Cardiac muscle cell (in vitro differentiated cells and primary cell): ENCODE results near the gene OPN1MW. TPM values are rescaled to one million over a fixed set of nuclear protein-coding genes. Genes with fewer than 3 reads are reported as not detected.
"Not testable (repeated sequence)": the region's sequence is repeated elsewhere in the genome, so short reads cannot be mapped to it uniquely, and the experiment has no call there.

Source experiments
- DNase-seq, 2 donors: peaks; one replicate each; pipeline versions ENCODE4 v3.0.0 to v3.0.0-alpha.2; 2010 to 2017; ENCODE audit warnings: low read depth in 1 of 2, low spot score in 1 of 2
- H3K27ac ChIP-seq: fragments of 200-600 bp; sonication (generic); 2 replicates; pipeline ENCODE4 v1.5.1; 2016
- H3K27me3 ChIP-seq: fragments of 200-600 bp; sonication (generic); 2 replicates; pipeline ENCODE4 v1.6.0; 2016; ENCODE audit warnings: control low read depth
- H3K36me3 ChIP-seq: fragments of 200-600 bp; sonication (generic); 2 replicates; pipeline ENCODE4 v1.5.1; 2016; ENCODE audit warnings: control low read depth
- H3K4me1 ChIP-seq: fragments of 200-600 bp; sonication (generic); 2 replicates; pipeline ENCODE4 v1.8.1; 2017; ENCODE audit warnings: low read depth, mild to moderate bottlenecking, mixed run types
- H3K4me3 ChIP-seq: fragments of 200-600 bp; sonication (generic); 2 replicates; pipeline ENCODE4 v1.5.1; 2016; ENCODE audit warnings: mild to moderate bottlenecking
- H3K9me3 ChIP-seq: fragments of 200-600 bp; sonication (generic); 2 replicates; pipeline ENCODE4 v1.5.1; 2017; ENCODE audit warnings: low read depth, mild to moderate bottlenecking, control low read depth
- CTCF ChIP-seq: IDR thresholded peaks from 2 replicates; pipeline ENCODE4 v1.5.1; 2012; ENCODE audit warnings: low read depth, mild to moderate bottlenecking, low read length
- polyA plus RNA-seq: library from polyadenylated mRNA; unstranded; fragments of >200 nt; fragmentation: Nextera tagmentation; extraction: Ambion mirVana; gene quantifications from 2 replicates; pipeline ENCODE4 v1.2.1, GENCODE V29; 2016
- total RNA-seq: library from RNA; depleted of rRNA; stranded (reverse); fragments of >200 nt; gene quantifications from 2 replicates; pipeline ENCODE4 v1.2.3, GENCODE V29; 2016

The OPN1MW gene
- total RNA-seq (not detected in 2 replicates), polyA plus RNA-seq (not detected in 2 replicates)

- H3K9me3 ChIP-seq, H3K27ac ChIP-seq, H3K36me3 ChIP-seq, H3K4me3 ChIP-seq, DNase-seq, H3K27me3 ChIP-seq, H3K4me1 ChIP-seq: not testable (repeated sequence)
Measured at GRCh38 chrX:154182296-154182695, at the start of gene OPN1MW. Gene OPN1MW, plus strand, starts transcription at chrX:154182596. Its CDS starts 82 bp downstream, at chrX:154182678.

- Histone ChIP-seq H3K27me3 (no peaks in the 10 kb centered on the region), H3K36me3 (no peaks in the 10 kb centered on the region), H3K4me1 (no peaks in the 10 kb centered on the region), H3K4me3 (no peak overlapping the region), H3K27ac (no peak overlapping the region), H3K9me3 (no peaks in the 10 kb centered on the region)
- no peak for DNase-seq
- no peak for TF ChIP-seq CTCF
Measured at GRCh38 chrX:154135458-154136229, 46.8 kb upstream of the OPN1MW start.

- H3K4me3 ChIP-seq: no peak overlapping the region
- peak; percentile 69 for TF ChIP-seq CTCF
- no peak overlapping the region for H3K27ac ChIP-seq
- H3K36me3 ChIP-seq: no peaks in the 10 kb centered on the region
- no peaks in the 10 kb centered on the region for H3K27me3 ChIP-seq
- H3K9me3 ChIP-seq: no peaks in the 10 kb centered on the region
- no peaks in the 10 kb centered on the region for H3K4me1 ChIP-seq
- DNase-seq: peak; percentile 68 to 81
Measured at GRCh38 chrX:154136627-154137161, 45.7 kb upstream of the OPN1MW start.

GRCh38 chrX:154138857-154139256, 43.5 kb upstream of the OPN1MW start:
- Histone ChIP-seq H3K27me3 (no peaks in the 10 kb centered on the region), H3K27ac (no peak overlapping the region), H3K36me3 (no peaks in the 10 kb centered on the region), H3K9me3 (no peaks in the 10 kb centered on the region), H3K4me1 (no peaks in the 10 kb centered on the region), H3K4me3 (no peak overlapping the region)
- no peak for TF ChIP-seq CTCF
- DNase-seq: no peak

GRCh38 chrX:154140206-154140605, 42.2 kb upstream of the OPN1MW start:
- Histone ChIP-seq H3K4me1 (no peaks in the 10 kb centered on the region), H3K27me3 (no peaks in the 10 kb centered on the region), H3K9me3 (no peaks in the 10 kb centered on the region), H3K4me3 (no peak overlapping the region), H3K36me3 (no peaks in the 10 kb centered on the region), H3K27ac (no peak overlapping the region)
- TF ChIP-seq CTCF: no peak
- DNase-seq: no peak

GRCh38 chrX:154140742-154141141, 41.7 kb upstream of the OPN1MW start:
- Histone ChIP-seq H3K27me3 (no peaks in the 10 kb centered on the region), H3K27ac (no peak overlapping the region), H3K36me3 (no peaks in the 10 kb centered on the region), H3K4me3 (no peak overlapping the region), H3K4me1 (no peaks in the 10 kb centered on the region), H3K9me3 (no peaks in the 10 kb centered on the region)
- no peak for TF ChIP-seq CTCF
- DNase-seq: no peak
